Mucosa of descending colon (tissue), 3 donors: ENCODE measurements around the gene MVD. TPM values are rescaled to one million over a fixed set of nuclear protein-coding genes. Genes with fewer than 3 reads are reported as not detected.

Experiments used
- ATAC-seq: fragments of 200-7000 bp; cut with Tn5 transposase; one replicate; pipeline ENCODE4 v1.9.1; 2020; ENCODE audit warnings: mild to moderate bottlenecking, moderate library complexity
- DNase-seq, 3 donors: peaks; one replicate each; pipeline ENCODE4 v3.0.0-alpha.2; 2020
- H3K36me3 ChIP-seq: fragments of 200-600 bp; one replicate; pipeline ENCODE4 v1.8.0; 2021; ENCODE audit warnings: low read depth, mild to moderate bottlenecking
- H3K4me1 ChIP-seq: fragments of 200-600 bp; one replicate; pipeline ENCODE4 v1.8.0; 2021; ENCODE audit warnings: low read depth, mild to moderate bottlenecking
- H3K4me3 ChIP-seq: fragments of 200-600 bp; one replicate; pipeline ENCODE4 v1.8.0; 2021; ENCODE audit warnings: mild to moderate bottlenecking
- H3K9me3 ChIP-seq: fragments of 200-600 bp; one replicate; pipeline ENCODE4 v1.8.0; 2021; ENCODE audit warnings: mild to moderate bottlenecking
- intact Hi-C, 2 donors: fragments of 100-400 bp; cut with DNase I in 1 of 2; cut with micrococcal nuclease in 1 of 2; formaldehyde crosslinking; loops; one replicate each; pipeline versions ENCODE4 v1.11.0 to v1.11.1; 2022; cut with DNase I, micrococcal nuclease
- total RNA-seq, 3 donors: library from RNA; stranded (reverse); fragmentation: NEBNext Ultra II Directional in 2 of 3; extraction: Animal tissue kit (Norgen Biotek cat#: 25700) in 2 of 3; gene quantifications; one replicate each; pipeline versions ENCODE4 v1.2.1 to v1.2.4, GENCODE V29; 2021 to 2023
- TF ChIP-seq, protein P1 (sequence below): fragments of 200-600 bp; IDR thresholded peaks from one replicate; pipeline ENCODE4 v1.8.0; 2022; ENCODE audit warnings: antibody characterized with exemption, mild to moderate bottlenecking
- donor health status: DM: no; HTN: no; CAD: no; lungs with moderate emphysema.
- donor health status: DM: no; HTN: no; CAD: no.
- donor health status: DM: no; HTN: yes; CAD: no.

MVD gene
- total RNA-seq, 3 donors from 2014 or later, result 42.7 to 89.5 (median 72.5) TPM

DNA sequence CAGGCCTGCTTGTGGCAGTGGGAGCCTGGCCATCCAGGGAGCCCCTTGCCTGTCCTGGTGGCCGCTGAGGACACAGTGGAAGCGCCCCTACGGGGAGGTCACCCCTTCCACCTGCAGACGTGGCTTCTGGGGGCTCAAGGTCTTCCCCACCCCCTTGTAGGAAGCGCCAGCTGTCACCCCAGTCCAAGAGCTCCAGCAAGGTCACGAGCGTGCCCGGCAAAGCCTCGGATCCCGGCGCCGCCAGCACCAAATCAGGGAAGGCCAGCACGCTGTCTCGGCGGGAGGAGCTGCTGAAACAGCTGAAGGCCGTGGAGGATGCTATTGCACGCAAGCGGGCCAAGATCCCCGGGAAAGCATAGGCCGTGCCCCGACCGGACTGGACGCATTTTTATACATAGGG lies 31.9 kb downstream of the MVD start:
- no peak for DNase-seq
- no peaks in the 10 kb centered on the region for H3K36me3 ChIP-seq
- TF ChIP-seq, protein P1, sequence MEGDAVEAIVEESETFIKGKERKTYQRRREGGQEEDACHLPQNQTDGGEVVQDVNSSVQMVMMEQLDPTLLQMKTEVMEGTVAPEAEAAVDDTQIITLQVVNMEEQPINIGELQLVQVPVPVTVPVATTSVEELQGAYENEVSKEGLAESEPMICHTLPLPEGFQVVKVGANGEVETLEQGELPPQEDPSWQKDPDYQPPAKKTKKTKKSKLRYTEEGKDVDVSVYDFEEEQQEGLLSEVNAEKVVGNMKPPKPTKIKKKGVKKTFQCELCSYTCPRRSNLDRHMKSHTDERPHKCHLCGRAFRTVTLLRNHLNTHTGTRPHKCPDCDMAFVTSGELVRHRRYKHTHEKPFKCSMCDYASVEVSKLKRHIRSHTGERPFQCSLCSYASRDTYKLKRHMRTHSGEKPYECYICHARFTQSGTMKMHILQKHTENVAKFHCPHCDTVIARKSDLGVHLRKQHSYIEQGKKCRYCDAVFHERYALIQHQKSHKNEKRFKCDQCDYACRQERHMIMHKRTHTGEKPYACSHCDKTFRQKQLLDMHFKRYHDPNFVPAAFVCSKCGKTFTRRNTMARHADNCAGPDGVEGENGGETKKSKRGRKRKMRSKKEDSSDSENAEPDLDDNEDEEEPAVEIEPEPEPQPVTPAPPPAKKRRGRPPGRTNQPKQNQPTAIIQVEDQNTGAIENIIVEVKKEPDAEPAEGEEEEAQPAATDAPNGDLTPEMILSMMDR, result no peak
- peaks cover 10% of the 10 kb centered on the region for H3K4me1 ChIP-seq
- no peak overlapping the region for H3K4me3 ChIP-seq
- no peaks in the 10 kb centered on the region for H3K9me3 ChIP-seq
- ATAC-seq, result no peak
- intact Hi-C loops, result no loop called here

DNA sequence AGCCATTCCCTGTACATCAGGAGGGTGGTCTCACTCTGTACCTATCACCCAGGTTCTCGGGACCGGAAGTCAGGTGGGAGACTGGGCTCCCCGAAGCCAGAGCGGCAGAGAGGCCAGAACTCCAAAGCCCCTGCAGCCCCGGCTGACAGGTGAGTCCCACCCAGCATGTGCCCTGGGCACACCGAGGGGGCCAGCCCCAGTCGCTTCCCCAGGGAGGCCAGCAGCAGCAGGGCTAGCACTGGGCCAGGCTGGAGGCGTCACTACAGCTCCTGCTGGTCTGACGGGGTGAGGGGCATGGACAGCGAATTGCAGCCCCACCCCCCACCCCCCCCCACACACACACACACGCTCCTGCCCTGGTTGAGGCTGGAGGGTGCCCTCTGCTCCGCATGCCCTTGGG lies 32.5 kb downstream of the MVD start:
- TF ChIP-seq, protein P1, result no peak
- Histone ChIP-seq H3K36me3 (no peaks in the 10 kb centered on the region), H3K4me1 (peaks cover 10% of the 10 kb centered on the region), H3K4me3 (no peak overlapping the region), H3K9me3 (no peaks in the 10 kb centered on the region)
- intact Hi-C loops, result no loop called here
- no peak for ATAC-seq
- DNase-seq, result no peak

DNA sequence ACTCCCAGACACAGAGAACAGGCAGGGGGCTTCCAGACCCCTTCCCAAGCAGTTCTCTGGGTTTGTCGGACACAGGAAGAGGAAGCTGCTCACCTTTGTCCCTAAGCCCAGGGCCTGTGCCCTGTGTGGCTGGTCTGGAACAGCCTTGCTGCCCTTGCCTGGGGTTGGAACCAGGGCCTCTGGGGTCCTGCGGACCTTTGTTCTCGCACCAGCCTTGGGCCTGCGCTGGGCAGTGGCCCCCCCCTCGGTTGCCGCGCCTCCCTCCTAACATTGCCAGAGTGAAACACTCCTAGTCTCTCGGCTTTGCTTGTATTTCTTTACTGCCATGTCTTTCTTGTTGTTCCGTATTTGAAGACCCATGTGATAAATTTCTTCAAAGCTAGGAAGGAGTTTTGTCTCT lies 33.1 kb downstream of the MVD start:
- TF ChIP-seq, protein P1, result no peak
- no peak for ATAC-seq
- Histone ChIP-seq H3K9me3 (no peaks in the 10 kb centered on the region), H3K36me3 (no peaks in the 10 kb centered on the region), H3K4me3 (no peak overlapping the region), H3K4me1 (peaks cover 9% of the 10 kb centered on the region)
- no peak for DNase-seq
- intact Hi-C loops, result no loop called here

GRCh38 chr16:88628512-88628974 lies 34.3 kb downstream of the MVD start:
- intact Hi-C loops, result no loop called here
- ATAC-seq (peak; percentile 12), DNase-seq (no peak)
- TF ChIP-seq, protein P1, result no peak
- Histone ChIP-seq H3K36me3 (peaks cover 6% of the 10 kb centered on the region), H3K4me1 (no peaks in the 10 kb centered on the region), H3K4me3 (no peak overlapping the region), H3K9me3 (no peaks in the 10 kb centered on the region)

DNA sequence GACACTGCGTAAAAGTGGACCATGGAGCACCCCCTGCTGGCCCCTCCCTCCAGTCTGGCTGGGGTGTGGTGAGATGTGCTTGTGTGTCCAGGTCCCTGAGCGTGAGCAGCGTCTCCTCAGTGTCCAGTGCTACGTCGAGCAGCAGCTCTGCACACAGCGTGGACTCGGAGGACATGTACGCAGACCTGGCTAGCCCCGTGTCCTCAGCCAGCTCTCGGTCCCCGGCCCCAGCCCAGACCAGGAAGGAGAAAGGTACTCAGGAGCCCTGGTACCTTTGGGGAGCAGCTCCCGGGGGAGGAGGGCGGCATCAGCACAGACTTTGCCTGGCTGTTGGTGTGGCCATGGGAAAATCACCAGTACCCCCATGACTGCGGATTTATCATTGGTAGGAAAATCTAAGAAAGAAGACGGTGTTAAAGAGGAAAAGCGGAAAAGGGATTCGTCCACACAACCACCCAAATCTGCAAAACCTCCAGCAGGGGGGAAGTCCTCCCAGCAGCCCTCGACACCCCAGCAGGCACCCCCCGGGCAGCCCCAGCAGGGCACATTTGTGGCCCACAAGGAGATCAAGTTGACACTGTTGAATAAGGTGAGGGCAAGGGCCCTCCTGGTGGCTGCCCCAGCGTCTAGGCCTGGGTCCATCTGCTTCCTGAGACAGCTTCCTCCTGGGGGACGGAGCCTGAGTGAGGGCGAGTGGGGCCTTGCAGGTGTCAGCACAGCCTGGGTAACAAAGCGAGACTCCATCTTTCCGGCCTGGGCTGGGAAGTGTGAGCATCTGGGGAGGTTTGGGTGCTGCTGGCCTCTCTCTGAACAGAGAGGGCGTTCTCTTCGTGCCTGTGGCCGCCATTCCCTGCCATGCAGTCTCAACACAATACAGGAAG lies 35.1 kb downstream of the MVD start:
- intact Hi-C loops, result no loop called here
- Histone ChIP-seq H3K36me3 (peaks cover 8% of the 10 kb centered on the region), H3K4me3 (no peak overlapping the region), H3K9me3 (no peaks in the 10 kb centered on the region), H3K4me1 (no peaks in the 10 kb centered on the region)
- DNase-seq (no peak), ATAC-seq (no peak)
- TF ChIP-seq, protein P1, result no peak
